Measurements from ENCODE around the gene TMEM171.

- no peak for TF ChIP-seq CTCF (IDR thresholded peaks at IDR 0.05)
- TF ChIP-seq POLR2A (IDR thresholded peaks at IDR 0.05) = no peak
Observed at GRCh38 chr5:73115399-73116051, 4.8 kb upstream of the TMEM171 start.

Measured in esophagus squamous epithelium (tissue), 4 donors.